Activated CD4-positive, alpha-beta T cell treated with anti-CD3 and anti-CD28 coated beads for 36 hours (primary cell): ENCODE measurements around the gene ANGPTL4. TPM values are rescaled to one million over a fixed set of nuclear protein-coding genes. Genes with fewer than 3 reads are reported as not detected.
A peak's percentile ranks its signal among the peaks of the same experiment; 100 is the strongest.
"Not testable (repeated sequence)": the region's sequence is repeated elsewhere in the genome, so short reads cannot be mapped to it uniquely, and the experiment has no call there.

ENCODE experiments used
- ATAC-seq: fragments of 200-7000 bp; cut with Tn5 transposase; one replicate; pipeline ENCODE4 v1.10.0; 2021; ENCODE audit warnings: mild to moderate bottlenecking, moderate library complexity
- CTCF ChIA-PET: fragments of 350-600 bp; sonication (Branson Sonifier 250); formaldehyde crosslinking; loops from one replicate; lab custom pipeline; 2021; ENCODE audit warnings: antibody characterized with exemption; lab: Charles Lee
- POLR2A ChIA-PET: fragments of 350-600 bp; sonication (Branson Sonifier 250); formaldehyde crosslinking; loops from one replicate; lab custom pipeline; 2021; ENCODE audit warnings: antibody characterized with exemption, inconsistent platforms; lab: Charles Lee
- DNase-seq: peaks from one replicate; pipeline ENCODE4 v3.0.0-alpha.2; 2020
- H3K27ac Mint-ChIP-seq: one replicate; pipeline ENCODE4 v1.8.0; 2021; ENCODE audit warnings: mixed read lengths
- H3K27me3 Mint-ChIP-seq: one replicate; pipeline ENCODE4 v1.8.0; 2021; ENCODE audit warnings: mixed read lengths
- H3K36me3 Mint-ChIP-seq: one replicate; pipeline ENCODE4 v1.8.0; 2021; ENCODE audit warnings: low read depth, mixed read lengths
- H3K4me1 Mint-ChIP-seq: one replicate; pipeline ENCODE4 v1.8.0; 2021; ENCODE audit warnings: mixed read lengths
- H3K4me3 Mint-ChIP-seq: one replicate; pipeline ENCODE4 v1.8.0; 2021; ENCODE audit warnings: mild to moderate bottlenecking, moderate library complexity, mixed read lengths
- H3K9me3 Mint-ChIP-seq: one replicate; pipeline ENCODE4 v1.8.0; 2021; ENCODE audit warnings: low read depth, mixed read lengths
- intact Hi-C, 2 experiments: fragments of 100-400 bp; cut with DNase I in 1 of 2; cut with micrococcal nuclease in 1 of 2; formaldehyde crosslinking; loops; one replicate each; pipeline versions ENCODE4 v1.14.2 to v1.15.1; 2022 to 2024; cut with DNase I, micrococcal nuclease
- total RNA-seq, 2 experiments: library from RNA; stranded (reverse); gene quantifications; one replicate each; pipeline ENCODE4 v1.2.3, GENCODE V29; 2021

Gene ANGPTL4
- total RNA-seq, 2 experiments from 2014 or later = 7.4 to 7.9 TPM

GRCh38 chr19:8385103-8385502, 21.1 kb downstream of the ANGPTL4 start:
- ATAC-seq, H3K9me3 Mint-ChIP-seq, H3K4me3 Mint-ChIP-seq, H3K27ac Mint-ChIP-seq, POLR2A ChIA-PET, H3K27me3 Mint-ChIP-seq, CTCF ChIA-PET, H3K4me1 Mint-ChIP-seq, DNase-seq, intact Hi-C loops: not testable (repeated sequence)
- peaks cover 12% of the 10 kb centered on the region for H3K36me3 Mint-ChIP-seq

GRCh38 chr19:8385566-8385965, 21.6 kb downstream of the ANGPTL4 start:
- H3K4me3 Mint-ChIP-seq, H3K27me3 Mint-ChIP-seq, H3K9me3 Mint-ChIP-seq, intact Hi-C loops, ATAC-seq, H3K27ac Mint-ChIP-seq, POLR2A ChIA-PET, DNase-seq, H3K4me1 Mint-ChIP-seq: not testable (repeated sequence)
- peaks cover 12% of the 10 kb centered on the region for H3K36me3 Mint-ChIP-seq
- CTCF ChIA-PET = interaction anchor here (0.9 kb wide), 1 partner anchor 9 kb away, joined by 4 read pairs; no protein-coding TSS in a partner anchor

GRCh38 chr19:8386419-8386818, 22.5 kb downstream of the ANGPTL4 start:
- H3K9me3 Mint-ChIP-seq, POLR2A ChIA-PET, H3K27me3 Mint-ChIP-seq, H3K27ac Mint-ChIP-seq, H3K4me3 Mint-ChIP-seq, ATAC-seq, intact Hi-C loops, DNase-seq: not testable (repeated sequence)
- H3K4me1 Mint-ChIP-seq = peaks cover 15% of the 10 kb centered on the region
- H3K36me3 Mint-ChIP-seq = peaks cover 12% of the 10 kb centered on the region
- CTCF ChIA-PET = interaction anchor here (0.9 kb wide), 1 partner anchor 10 kb away, joined by 4 read pairs; no protein-coding TSS in a partner anchor

GRCh38 chr19:8386990-8387389, 23.0 kb downstream of the ANGPTL4 start:
- Mint-ChIP-seq H3K4me3 (no peak overlapping the region), H3K27me3 (no peaks in the 10 kb centered on the region), H3K36me3 (peaks cover 12% of the 10 kb centered on the region), H3K9me3 (peaks cover 7% of the 10 kb centered on the region), H3K27ac (no peak overlapping the region), H3K4me1 (peaks cover 20% of the 10 kb centered on the region)
- intact Hi-C loops = no loop called here
- POLR2A ChIA-PET = interaction anchor here (0.7 kb wide), 1 partner anchor 18 kb away, joined by 4 read pairs; no protein-coding TSS in a partner anchor
- DNase-seq = no peak
- CTCF ChIA-PET = interaction anchor here (1.1 kb wide), 1 partner anchor 33 kb away, joined by 8 read pairs; no protein-coding TSS in a partner anchor
- ATAC-seq = no peak

- DNase-seq = no peak
- peaks cover 12% of the 10 kb centered on the region for H3K36me3 Mint-ChIP-seq
- H3K27ac Mint-ChIP-seq = no peak overlapping the region
- no peak for ATAC-seq
- H3K4me1 Mint-ChIP-seq = peaks cover 25% of the 10 kb centered on the region
- H3K4me3 Mint-ChIP-seq = no peak overlapping the region
- intact Hi-C loops = no loop called here
- peaks cover 7% of the 10 kb centered on the region for H3K9me3 Mint-ChIP-seq
- ChIA-PET POLR2A (interaction anchor here (0.7 kb wide), 1 partner anchor 17 kb away, joined by 4 read pairs; no protein-coding TSS in a partner anchor), CTCF (interaction anchor here (0.6 to 1.1 kb wide), 2 partner anchors 34 to 118 kb away, joined by 3 to 8 read pairs; no protein-coding TSS in a partner anchor)
- no peaks in the 10 kb centered on the region for H3K27me3 Mint-ChIP-seq
These were observed 24.0 kb downstream of the ANGPTL4 start for GRCh38 chr19:8387688-8388611.

- Mint-ChIP-seq H3K27me3 (no peaks in the 10 kb centered on the region), H3K4me1 (peaks cover 27% of the 10 kb centered on the region), H3K27ac (no peak overlapping the region), H3K9me3 (peaks cover 7% of the 10 kb centered on the region), H3K4me3 (peak overlapping the region; percentile 26), H3K36me3 (peaks cover 12% of the 10 kb centered on the region)
- CTCF ChIA-PET = interaction anchor here (0.6 kb wide), 1 partner anchor 117 kb away, joined by 3 read pairs; no protein-coding TSS in a partner anchor
- intact Hi-C loops = no loop called here
- POLR2A ChIA-PET = no interaction called here
- ATAC-seq (no peak), DNase-seq (no peak)
These were observed 24.6 kb downstream of the ANGPTL4 start for GRCh38 chr19:8388612-8388958.

GRCh38 chr19:8389891-8390616, 26.1 kb downstream of the ANGPTL4 start, which contains the start of gene RAB11B:
TSS of gene RAB11B (plus strand) at chr19:8390360. CDS start at chr19:8390417, 57 bp downstream.
- H3K36me3 Mint-ChIP-seq = peaks cover 12% of the 10 kb centered on the region
- H3K4me1 Mint-ChIP-seq = peaks cover 23% of the 10 kb centered on the region
- ChIA-PET POLR2A (interaction anchor here (0.6 to 1.3 kb wide), 5 partner anchors 12 to 521 kb away, joined by 3 to 6 read pairs (median 3); partner anchors contain the start of genes MARCHF2 and ZNF414), CTCF (interaction anchor here (0.6 to 4.5 kb wide), 3 partner anchors 12 to 104 kb away, joined by 3 to 18 read pairs (median 4); partner anchors contain the start of gene MARCHF2)
- ATAC-seq (peak; percentile 94), DNase-seq (peak; percentile 99)
- peak within 1 kb of the TSS; percentile 92 for H3K4me3 Mint-ChIP-seq
- H3K9me3 Mint-ChIP-seq = peaks cover 7% of the 10 kb centered on the region
- H3K27me3 Mint-ChIP-seq = no peaks in the 10 kb centered on the region
- peak within 1 kb of the TSS; percentile 97 for H3K27ac Mint-ChIP-seq
- intact Hi-C loops = loop anchor here (1.0 to 2.0 kb wide), 18 partner anchors 23 to 855 kb away; partner anchors contain the start of genes CD320 (in 2 of the 2), HNRNPM (in 2 of the 2), KANK3 (in 2 of the 2) and MARCHF2 (in 2 of the 2)

GRCh38 chr19:8390617-8390981, 26.6 kb downstream of the ANGPTL4 start:
- intact Hi-C loops = loop anchor here (1.0 to 2.0 kb wide), 18 partner anchors 23 to 855 kb away; partner anchors contain the start of genes CD320 (in 2 of the 2), HNRNPM (in 2 of the 2), KANK3 (in 2 of the 2) and MARCHF2 (in 2 of the 2)
- peaks cover 7% of the 10 kb centered on the region for H3K9me3 Mint-ChIP-seq
- DNase-seq (peak; percentile 99), ATAC-seq (peak; percentile 66)
- peak overlapping the region; percentile 31 for H3K27ac Mint-ChIP-seq
- ChIA-PET CTCF (interaction anchor here (1.5 to 5.5 kb wide), 3 partner anchors 12 to 37 kb away, joined by 4 to 23 read pairs (median 18); partner anchors contain the start of gene MARCHF2), POLR2A (interaction anchor here (0.6 to 1.3 kb wide), 4 partner anchors 13 to 521 kb away, joined by 3 to 6 read pairs (median 4); partner anchors contain the start of genes MARCHF2 and ZNF414)
- peaks cover 12% of the 10 kb centered on the region for H3K36me3 Mint-ChIP-seq
- peaks cover 23% of the 10 kb centered on the region for H3K4me1 Mint-ChIP-seq
- no peaks in the 10 kb centered on the region for H3K27me3 Mint-ChIP-seq
- peak overlapping the region; percentile 92 for H3K4me3 Mint-ChIP-seq

GRCh38 chr19:8391198-8392016, 27.5 kb downstream of the ANGPTL4 start:
- H3K36me3 Mint-ChIP-seq = peaks cover 10% of the 10 kb centered on the region
- H3K9me3 Mint-ChIP-seq = peaks cover 6% of the 10 kb centered on the region
- DNase-seq (no peak), ATAC-seq (no peak)
- no peaks in the 10 kb centered on the region for H3K27me3 Mint-ChIP-seq
- intact Hi-C loops = loop anchor here in 1 of 2 experiments (2.0 kb wide), 1 partner anchor 387 kb away; the partner anchor contains the start of gene ELAVL1
- peak overlapping the region; percentile 92 for H3K4me3 Mint-ChIP-seq
- peak overlapping the region; percentile 47 for H3K27ac Mint-ChIP-seq
- CTCF ChIA-PET = interaction anchor here (0.6 to 5.5 kb wide), 4 partner anchors 20 to 123 kb away, joined by 3 to 23 read pairs (median 12); partner anchors contain the start of genes MARCHF2 and ZNF414
- POLR2A ChIA-PET = interaction anchor here (0.6 kb wide), 1 partner anchor 132 kb away, joined by 3 read pairs; no protein-coding TSS in a partner anchor
- H3K4me1 Mint-ChIP-seq = peaks cover 28% of the 10 kb centered on the region
